WTC11 (cell line): Measurements from ENCODE around the gene TM7SF3. TPM values are rescaled to one million over a fixed set of nuclear protein-coding genes. Genes with fewer than 3 reads are reported as not detected.

Experiments used
- ATAC-seq: fragments of 200-7000 bp; cut with Tn5 transposase; 2 replicates; pipeline ENCODE4 v1.10.0; 2021; ENCODE audit warnings: mild to moderate bottlenecking, moderate library complexity
- CTCF ChIA-PET: fragments of 300-600 bp; sonication (Branson Sonifier 250); formaldehyde crosslinking; loops from one replicate; lab custom pipeline; 2021; ENCODE audit warnings: antibody characterized with exemption; lab: Charles Lee
- POLR2A ChIA-PET: fragments of 350-600 bp; sonication (Branson Sonifier 250); formaldehyde crosslinking; loops from one replicate; lab custom pipeline; 2021; ENCODE audit warnings: antibody characterized with exemption; lab: Charles Lee
- DNase-seq: peaks from one replicate; pipeline ENCODE4 v3.0.0; 2021; ENCODE audit warnings: low spot score
- H3K27ac Mint-ChIP-seq: 2 replicates; pipeline ENCODE4 v1.8.0; 2021; ENCODE audit warnings: mixed read lengths
- H3K27me3 Mint-ChIP-seq: 2 replicates; pipeline ENCODE4 v1.8.0; 2021; ENCODE audit warnings: low read depth, mild to moderate bottlenecking, moderate library complexity, mixed read lengths
- H3K36me3 Mint-ChIP-seq: 2 replicates; pipeline ENCODE4 v1.8.0; 2021; ENCODE audit warnings: mixed read lengths
- H3K4me1 Mint-ChIP-seq: 2 replicates; pipeline ENCODE4 v1.8.0; 2022; ENCODE audit warnings: mixed read lengths
- H3K4me3 Mint-ChIP-seq: 2 replicates; pipeline ENCODE4 v1.8.0; 2021; ENCODE audit warnings: mild to moderate bottlenecking, moderate library complexity, mixed read lengths
- H3K9me3 Mint-ChIP-seq: 2 replicates; pipeline ENCODE4 v1.8.0; 2021; ENCODE audit warnings: mixed read lengths
- AFF4 ChIP-seq: sonication (generic); formaldehyde crosslinking; IDR thresholded peaks from 2 replicates; pipeline ENCODE4 v1.8.1; 2023; ENCODE audit warnings: mild to moderate bottlenecking, missing genetic modification reagents, borderline replicate concordance
- ATF3 ChIP-seq: sonication (generic); formaldehyde crosslinking; conservative IDR thresholded peaks from 2 replicates; pipeline ENCODE4 v1.8.1; 2022; ENCODE audit warnings: mild to moderate bottlenecking, missing genetic modification reagents
- CBFB ChIP-seq: sonication (generic); formaldehyde crosslinking; IDR thresholded peaks from 2 replicates; pipeline ENCODE4 v1.8.1; 2022; ENCODE audit warnings: mild to moderate bottlenecking, low read depth, missing genetic modification reagents
- CREM ChIP-seq: sonication (generic); formaldehyde crosslinking; IDR thresholded peaks from 2 replicates; pipeline ENCODE4 v1.8.1; 2022; ENCODE audit warnings: mild to moderate bottlenecking, missing genetic modification reagents, moderate library complexity
- FOXK1 ChIP-seq: sonication (generic); formaldehyde crosslinking; IDR thresholded peaks from 2 replicates; pipeline ENCODE4 v1.8.0; 2022; ENCODE audit warnings: mild to moderate bottlenecking, moderate library complexity, missing genetic modification reagents
- GRHL2 ChIP-seq: fragments of 250-450 bp; sonication (Bioruptor Pico); IDR thresholded peaks from 2 replicates; pipeline ENCODE4 v1.8.0; 2022; ENCODE audit warnings: mild to moderate bottlenecking, moderate library complexity; ENCODE audit not compliant: insufficient replicate concordance, severe bottlenecking
- IRF2 ChIP-seq: sonication (generic); formaldehyde crosslinking; IDR thresholded peaks from 2 replicates; pipeline ENCODE4 v1.8.0; 2022; ENCODE audit warnings: low read depth, missing genetic modification reagents, borderline replicate concordance
- MYBL2 ChIP-seq: sonication (generic); formaldehyde crosslinking; IDR thresholded peaks from 2 replicates; pipeline ENCODE4 v1.8.1; 2023; ENCODE audit warnings: mild to moderate bottlenecking, moderate library complexity, missing genetic modification reagents
- NFYB ChIP-seq: sonication (generic); formaldehyde crosslinking; conservative IDR thresholded peaks from 2 replicates; pipeline ENCODE4 v1.8.0; 2022; ENCODE audit warnings: low read depth, missing genetic modification reagents
- NR3C1 ChIP-seq: sonication (generic); formaldehyde crosslinking; conservative IDR thresholded peaks from 2 replicates; pipeline ENCODE4 v1.8.1; 2023; ENCODE audit warnings: low read depth, mild to moderate bottlenecking, missing genetic modification reagents
- TCF7 ChIP-seq: sonication (generic); formaldehyde crosslinking; IDR thresholded peaks from 2 replicates; pipeline ENCODE4 v1.8.0; 2022; ENCODE audit warnings: mild to moderate bottlenecking, low read depth, missing genetic modification reagents, moderate library complexity
- ZBTB21 ChIP-seq: sonication (generic); formaldehyde crosslinking; IDR thresholded peaks from 2 replicates; pipeline ENCODE4 v1.8.1; 2023; ENCODE audit warnings: mild to moderate bottlenecking, missing genetic modification reagents, borderline replicate concordance
- ZBTB43 ChIP-seq: sonication (generic); formaldehyde crosslinking; IDR thresholded peaks from 2 replicates; pipeline ENCODE4 v1.8.1; 2023; ENCODE audit warnings: mild to moderate bottlenecking, missing genetic modification reagents
- ZNF263 ChIP-seq: sonication (generic); formaldehyde crosslinking; IDR thresholded peaks from 2 replicates; pipeline ENCODE4 v1.8.1; 2022; ENCODE audit warnings: low read depth, mild to moderate bottlenecking, moderate library complexity, missing genetic modification reagents
- ZNF423 ChIP-seq: fragments of 250-450 bp; sonication (Bioruptor Pico); IDR thresholded peaks from 2 replicates; pipeline ENCODE4 v2.1.2; 2022; ENCODE audit warnings: mild to moderate bottlenecking, moderate library complexity
- total RNA-seq: library from RNA; stranded (reverse); gene quantifications from 3 replicates; pipeline ENCODE4 v1.2.3, GENCODE V29; 2021
- TF ChIP-seq, protein P1 (sequence below): sonication (generic); formaldehyde crosslinking; IDR thresholded peaks from 2 replicates; pipeline ENCODE4 v1.8.0; 2023; ENCODE audit warnings: mild to moderate bottlenecking, missing genetic modification reagents
- TF ChIP-seq, protein P2 (sequence below): fragments of 250-450 bp; sonication (Bioruptor Pico); IDR thresholded peaks from 2 replicates; pipeline ENCODE4 v1.9.0; 2021; ENCODE audit warnings: mild to moderate bottlenecking
- TF ChIP-seq, protein P3 (sequence below): sonication (generic); formaldehyde crosslinking; IDR thresholded peaks from 2 replicates; pipeline ENCODE4 v1.8.0; 2022; ENCODE audit warnings: mild to moderate bottlenecking, missing genetic modification reagents
- TF ChIP-seq, protein P4 (sequence below): fragments of 250-450 bp; sonication (Bioruptor Pico); conservative IDR thresholded peaks from 2 replicates; pipeline ENCODE4 v1.9.0; 2021; ENCODE audit warnings: mild to moderate bottlenecking

The TM7SF3 gene
- total RNA-seq, 1 experiment from 2014 or later, result 75.3 TPM

- TF ChIP-seq, protein P1, sequence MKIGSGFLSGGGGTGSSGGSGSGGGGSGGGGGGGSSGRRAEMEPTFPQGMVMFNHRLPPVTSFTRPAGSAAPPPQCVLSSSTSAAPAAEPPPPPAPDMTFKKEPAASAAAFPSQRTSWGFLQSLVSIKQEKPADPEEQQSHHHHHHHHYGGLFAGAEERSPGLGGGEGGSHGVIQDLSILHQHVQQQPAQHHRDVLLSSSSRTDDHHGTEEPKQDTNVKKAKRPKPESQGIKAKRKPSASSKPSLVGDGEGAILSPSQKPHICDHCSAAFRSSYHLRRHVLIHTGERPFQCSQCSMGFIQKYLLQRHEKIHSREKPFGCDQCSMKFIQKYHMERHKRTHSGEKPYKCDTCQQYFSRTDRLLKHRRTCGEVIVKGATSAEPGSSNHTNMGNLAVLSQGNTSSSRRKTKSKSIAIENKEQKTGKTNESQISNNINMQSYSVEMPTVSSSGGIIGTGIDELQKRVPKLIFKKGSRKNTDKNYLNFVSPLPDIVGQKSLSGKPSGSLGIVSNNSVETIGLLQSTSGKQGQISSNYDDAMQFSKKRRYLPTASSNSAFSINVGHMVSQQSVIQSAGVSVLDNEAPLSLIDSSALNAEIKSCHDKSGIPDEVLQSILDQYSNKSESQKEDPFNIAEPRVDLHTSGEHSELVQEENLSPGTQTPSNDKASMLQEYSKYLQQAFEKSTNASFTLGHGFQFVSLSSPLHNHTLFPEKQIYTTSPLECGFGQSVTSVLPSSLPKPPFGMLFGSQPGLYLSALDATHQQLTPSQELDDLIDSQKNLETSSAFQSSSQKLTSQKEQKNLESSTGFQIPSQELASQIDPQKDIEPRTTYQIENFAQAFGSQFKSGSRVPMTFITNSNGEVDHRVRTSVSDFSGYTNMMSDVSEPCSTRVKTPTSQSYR (CRISPR knock-in tag), result no peak
- TF ChIP-seq CREM (CRISPR knock-in tag), result no peak
- TF ChIP-seq ZNF263 (CRISPR knock-in tag), result no peak
- TF ChIP-seq CBFB (CRISPR knock-in tag), result no peak
- no peak for TF ChIP-seq ZNF423 (CRISPR knock-in tag)
- TF ChIP-seq NFYB (CRISPR knock-in tag), result no peak
- TF ChIP-seq ZBTB43, result no peak
- TF ChIP-seq ATF3 (CRISPR knock-in tag), result no peak
Observed at GRCh38 chr12:26948309-26948708, 65.9 kb downstream of the TM7SF3 start (continued).

GRCh38 chr12:26941215-26941594 is 73.0 kb downstream of the TM7SF3 start:
- H3K4me1 Mint-ChIP-seq, result peaks cover 22% of the 10 kb centered on the region
- TF ChIP-seq, protein P2, sequence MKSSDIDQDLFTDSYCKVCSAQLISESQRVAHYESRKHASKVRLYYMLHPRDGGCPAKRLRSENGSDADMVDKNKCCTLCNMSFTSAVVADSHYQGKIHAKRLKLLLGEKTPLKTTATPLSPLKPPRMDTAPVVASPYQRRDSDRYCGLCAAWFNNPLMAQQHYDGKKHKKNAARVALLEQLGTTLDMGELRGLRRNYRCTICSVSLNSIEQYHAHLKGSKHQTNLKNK (CRISPR knock-in tag), result no peak
- no peak for TF ChIP-seq ZBTB21 (CRISPR knock-in tag)
- no peak for TF ChIP-seq MYBL2 (CRISPR knock-in tag)
- no peak for TF ChIP-seq FOXK1 (CRISPR knock-in tag)
- no peak for TF ChIP-seq ATF3 (CRISPR knock-in tag)
- TF ChIP-seq TCF7 (CRISPR knock-in tag), result no peak
- TF ChIP-seq, protein P3, sequence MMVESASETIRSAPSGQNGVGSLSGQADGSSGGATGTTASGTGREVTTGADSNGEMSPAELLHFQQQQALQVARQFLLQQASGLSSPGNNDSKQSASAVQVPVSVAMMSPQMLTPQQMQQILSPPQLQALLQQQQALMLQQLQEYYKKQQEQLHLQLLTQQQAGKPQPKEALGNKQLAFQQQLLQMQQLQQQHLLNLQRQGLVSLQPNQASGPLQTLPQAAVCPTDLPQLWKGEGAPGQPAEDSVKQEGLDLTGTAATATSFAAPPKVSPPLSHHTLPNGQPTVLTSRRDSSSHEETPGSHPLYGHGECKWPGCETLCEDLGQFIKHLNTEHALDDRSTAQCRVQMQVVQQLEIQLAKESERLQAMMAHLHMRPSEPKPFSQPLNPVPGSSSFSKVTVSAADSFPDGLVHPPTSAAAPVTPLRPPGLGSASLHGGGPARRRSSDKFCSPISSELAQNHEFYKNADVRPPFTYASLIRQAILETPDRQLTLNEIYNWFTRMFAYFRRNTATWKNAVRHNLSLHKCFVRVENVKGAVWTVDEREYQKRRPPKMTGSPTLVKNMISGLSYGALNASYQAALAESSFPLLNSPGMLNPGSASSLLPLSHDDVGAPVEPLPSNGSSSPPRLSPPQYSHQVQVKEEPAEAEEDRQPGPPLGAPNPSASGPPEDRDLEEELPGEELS (CRISPR knock-in tag), result no peak
- TF ChIP-seq IRF2 (CRISPR knock-in tag), result no peak
- TF ChIP-seq GRHL2, result no peak
- TF ChIP-seq AFF4 (CRISPR knock-in tag), result no peak
- TF ChIP-seq NR3C1, result no peak
- TF ChIP-seq, protein P4, sequence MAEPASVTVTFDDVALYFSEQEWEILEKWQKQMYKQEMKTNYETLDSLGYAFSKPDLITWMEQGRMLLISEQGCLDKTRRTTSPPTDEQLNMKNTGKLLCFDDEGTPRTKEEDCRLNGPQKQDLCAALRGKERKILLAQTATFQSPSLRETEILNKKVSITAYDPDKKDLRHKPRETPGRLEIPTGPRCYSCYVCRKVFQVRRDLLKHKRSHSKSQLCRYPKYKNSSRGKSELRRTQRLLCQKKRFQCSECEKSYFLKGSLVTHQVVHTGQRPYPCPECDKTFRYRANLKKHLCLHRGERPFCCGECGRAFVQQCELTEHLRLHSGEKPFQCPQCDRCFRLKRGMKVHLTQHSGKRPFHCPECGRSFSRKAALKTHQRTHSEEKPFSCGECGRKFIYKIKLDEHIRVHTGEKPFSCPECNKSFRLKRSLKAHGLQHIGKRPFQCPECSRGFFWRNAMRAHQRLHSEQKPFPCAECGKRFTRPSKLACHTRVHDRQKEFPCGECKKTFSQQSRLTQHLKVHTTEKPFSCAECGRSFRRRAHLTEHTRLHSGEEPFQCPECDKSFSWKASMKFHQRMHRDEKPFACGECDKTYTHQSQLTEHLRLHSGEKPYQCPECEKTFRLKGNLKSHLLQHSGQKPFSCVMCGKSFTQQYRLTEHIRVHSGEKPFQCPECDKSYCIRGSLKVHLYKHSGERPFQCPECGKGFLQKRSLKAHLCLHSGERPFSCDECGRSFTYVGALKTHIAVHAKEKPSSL, result no peak
- ChIA-PET POLR2A (no interaction called here), CTCF (no interaction called here)
- H3K27ac Mint-ChIP-seq, result no peak overlapping the region
- ATAC-seq (no peak), DNase-seq (no peak)
- H3K27me3 Mint-ChIP-seq, result no peaks in the 10 kb centered on the region
- H3K36me3 Mint-ChIP-seq, result no peaks in the 10 kb centered on the region
- H3K4me3 Mint-ChIP-seq, result no peak overlapping the region
- no peaks in the 10 kb centered on the region for H3K9me3 Mint-ChIP-seq
